H9 (cell line): ENCODE data around the gene ZNF541. TPM values are rescaled to one million over a fixed set of nuclear protein-coding genes. Genes with fewer than 3 reads are reported as not detected.

ENCODE experiments used
- DNase-seq: peaks from one replicate; pipeline ENCODE4 v3.0.0-alpha.2; 2017
- H2AFZ ChIP-seq: one replicate; pipeline ENCODE4 v1.6.1; 2013; ENCODE audit warnings: mild to moderate bottlenecking, low read length, control low read depth, moderate library complexity
- H2AK5ac ChIP-seq: 2 replicates; pipeline ENCODE4 v1.6.1; 2013; ENCODE audit warnings: low read length, control low read depth, mixed read lengths; ENCODE audit not compliant: insufficient read length
- H2BK120ac ChIP-seq: one replicate; pipeline ENCODE4 v1.6.1; 2013; ENCODE audit warnings: low read depth, mild to moderate bottlenecking, low read length, control low read depth, inconsistent platforms; ENCODE audit not compliant: poor library complexity, severe bottlenecking
- H2BK12ac ChIP-seq: 2 replicates; pipeline ENCODE4 v1.6.1; 2013; ENCODE audit warnings: low read length, control low read depth, mixed read lengths, low read depth; ENCODE audit not compliant: insufficient read length
- H2BK15ac ChIP-seq: 2 replicates; pipeline ENCODE4 v1.6.1; 2013; ENCODE audit warnings: low read depth, low read length, control low read depth
- H2BK20ac ChIP-seq: one replicate; pipeline ENCODE4 v1.6.1; 2013; ENCODE audit warnings: low read depth, mild to moderate bottlenecking, low read length, control low read depth, inconsistent platforms; ENCODE audit not compliant: poor library complexity, severe bottlenecking
- H2BK5ac ChIP-seq: 2 replicates; pipeline ENCODE4 v1.6.1; 2013; ENCODE audit warnings: low read length, control low read depth, mixed read lengths; ENCODE audit not compliant: insufficient read length
- H3K14ac ChIP-seq: 2 replicates; pipeline ENCODE4 v1.6.1; 2013; ENCODE audit warnings: low read length, control low read depth; ENCODE audit not compliant: insufficient read depth
- H3K18ac ChIP-seq: 2 replicates; pipeline ENCODE4 v1.6.1; 2013; ENCODE audit warnings: low read depth, mild to moderate bottlenecking, mixed read lengths, low read length, control low read depth; ENCODE audit not compliant: insufficient read length
- H3K23ac ChIP-seq: 2 replicates; pipeline ENCODE4 v1.6.1; 2013; ENCODE audit warnings: low read length, control low read depth, mixed read lengths, low read depth; ENCODE audit not compliant: insufficient read length
- H3K23me2 ChIP-seq: 2 replicates; pipeline ENCODE4 v1.6.1; 2013; ENCODE audit warnings: low read depth, mild to moderate bottlenecking, mixed read lengths, low read length, control low read depth; ENCODE audit not compliant: insufficient read length, poor library complexity, severe bottlenecking
- H3K27ac ChIP-seq: 2 replicates; pipeline ENCODE4 v1.5.1; 2013; ENCODE audit warnings: low read length, control low read depth, mixed read lengths, low read depth; ENCODE audit not compliant: insufficient read length
- H3K27me3 ChIP-seq: 2 replicates; pipeline ENCODE4 v1.6.1; 2013; ENCODE audit warnings: low read length, control low read depth, inconsistent platforms; ENCODE audit not compliant: insufficient read depth
- H3K4ac ChIP-seq: 2 replicates; pipeline ENCODE4 v1.6.1; 2013; ENCODE audit warnings: low read depth, mild to moderate bottlenecking, control low read depth, inconsistent platforms, low read length, moderate library complexity
- H3K4me1 ChIP-seq: 2 replicates; pipeline ENCODE4 v1.6.1; 2013; ENCODE audit warnings: low read length, control low read depth, inconsistent platforms; ENCODE audit not compliant: insufficient read depth
- H3K4me2 ChIP-seq: 2 replicates; pipeline ENCODE4 v1.6.1; 2013; ENCODE audit warnings: low read length, control low read depth, mixed read lengths; ENCODE audit not compliant: insufficient read length, insufficient read depth
- H3K56ac ChIP-seq: 2 replicates; pipeline ENCODE4 v1.6.1; 2013; ENCODE audit warnings: low read depth, mild to moderate bottlenecking, mixed read lengths, low read length, control low read depth; ENCODE audit not compliant: insufficient read length
- H3K79me1 ChIP-seq: 2 replicates; pipeline ENCODE4 v1.6.1; 2013; ENCODE audit warnings: low read depth, mild to moderate bottlenecking, moderate library complexity, low read length, control low read depth, inconsistent platforms; ENCODE audit not compliant: insufficient read depth, poor library complexity, severe bottlenecking
- H3K79me2 ChIP-seq: 2 replicates; pipeline ENCODE4 v1.6.1; 2013; ENCODE audit warnings: low read length, control low read depth, inconsistent platforms; ENCODE audit not compliant: insufficient read depth
- H3K9ac ChIP-seq: 2 replicates; pipeline ENCODE4 v1.6.1; 2013; ENCODE audit warnings: low read length, control low read depth, mixed read lengths; ENCODE audit not compliant: insufficient read length; ENCODE audit errors: extremely low read depth
- H3K9me3 ChIP-seq: one replicate; pipeline ENCODE4 v1.6.1; 2013; ENCODE audit warnings: low read depth, low read length, inconsistent platforms; ENCODE audit not compliant: control insufficient read depth
- H3T11ph ChIP-seq: one replicate; pipeline ENCODE4 v1.6.1; 2013; ENCODE audit warnings: mild to moderate bottlenecking, low read length, control low read depth, inconsistent platforms
- H4K20me1 ChIP-seq: one replicate; pipeline ENCODE4 v1.6.1; 2013; ENCODE audit not compliant: control insufficient read depth, insufficient read length, insufficient read depth
- H4K5ac ChIP-seq: 2 replicates; pipeline ENCODE4 v1.6.1; 2013; ENCODE audit warnings: low read depth, mild to moderate bottlenecking, mixed read lengths, low read length, control low read depth; ENCODE audit not compliant: insufficient read length
- H4K8ac ChIP-seq: replicated peaks from 2 replicates; pipeline ENCODE4 v1.6.1; 2013; ENCODE audit warnings: low read length, control low read depth, mixed read lengths, low read depth; ENCODE audit not compliant: insufficient read length
- H4K91ac ChIP-seq: 2 replicates; pipeline ENCODE4 v1.6.1; 2013; ENCODE audit warnings: low read depth, mild to moderate bottlenecking, moderate library complexity, mixed read lengths, low read length, control low read depth; ENCODE audit not compliant: insufficient read length
- H3K27ac Mint-ChIP-seq, 3 experiments: 2 replicates in 2 of 3; 3 replicates in 1 of 3; pipeline ENCODE4 v1.8.0; 2020 to 2021; ENCODE audit warnings: mixed read lengths in 3 of 3, mild to moderate bottlenecking in 1 of 3, moderate library complexity in 1 of 3
- H3K27me3 Mint-ChIP-seq: 2 replicates; pipeline ENCODE4 v1.8.0; 2021; ENCODE audit warnings: low read depth, mild to moderate bottlenecking, moderate library complexity, mixed read lengths
- H3K36me3 Mint-ChIP-seq, 3 experiments: 2 replicates in 2 of 3; 3 replicates in 1 of 3; pipeline ENCODE4 v1.8.0; 2020 to 2021; ENCODE audit warnings: low read depth in 3 of 3, mixed read lengths in 3 of 3; ENCODE audit not compliant: insufficient read depth in 1 of 3
- H3K4me1 Mint-ChIP-seq, 2 experiments: 2 replicates each; pipeline ENCODE4 v1.8.0; 2020; ENCODE audit warnings: mixed read lengths in 2 of 2
- H3K4me3 Mint-ChIP-seq, 2 experiments: 2 replicates in 1 of 2; 3 replicates in 1 of 2; pipeline ENCODE4 v1.8.0; 2020 to 2021; ENCODE audit warnings: mild to moderate bottlenecking in 2 of 2, mixed read lengths in 2 of 2, moderate library complexity in 1 of 2
- H3K9me3 Mint-ChIP-seq, 2 experiments: 2 replicates in 1 of 2; 3 replicates in 1 of 2; pipeline ENCODE4 v1.8.0; 2020; ENCODE audit warnings: mild to moderate bottlenecking in 2 of 2, mixed read lengths in 2 of 2, moderate library complexity in 1 of 2
- CTCF ChIP-seq: fragments of 200-600 bp; sonication (generic); conservative IDR thresholded peaks from 3 replicates; pipeline ENCODE4 v1.8.0; 2021; ENCODE audit warnings: antibody characterized with exemption, mild to moderate bottlenecking
- WGBS: extraction: QIAGEN DNeasy Blood & Tissue Kit; methylation state at CpG from one replicate; pipeline ENCODE4 v1.1.7; 2013; ENCODE audit warnings: missing lambda C conversion rate, low lambda C conversion rate, mixed read lengths; ENCODE audit not compliant: insufficient read length; ENCODE audit errors: extremely low coverage; 5-methylcytosine and 5-hydroxymethylcytosine counted together
- total RNA-seq: library from RNA; stranded (reverse); gene quantifications from 2 replicates; pipeline ENCODE4 v1.2.1, GENCODE V29; 2021

The ZNF541 gene
- total RNA-seq, 1 experiment from 2014 or later = not detected

GRCh38 chr19:47595944-47596343 is 23.0 kb upstream of the ZNF541 start:
- H2BK12ac ChIP-seq = no peak overlapping the region
- H3K23me2 ChIP-seq = peaks cover 11% of the 10 kb centered on the region
- no peak overlapping the region for H3K27ac ChIP-seq
- no peaks in the 10 kb centered on the region for H3K79me1 ChIP-seq
- H2AK5ac ChIP-seq = no peak overlapping the region
- no peak overlapping the region for H3K56ac ChIP-seq
- H2BK5ac ChIP-seq = no peak overlapping the region
- no peak overlapping the region for H3K9ac ChIP-seq
- H3K18ac ChIP-seq = no peak overlapping the region
- no peak overlapping the region for H2AFZ ChIP-seq
- TF ChIP-seq CTCF = no peak
- Mint-ChIP-seq H3K4me3 (no peak overlapping the region), H3K9me3 (no peaks in the 10 kb centered on the region), H3K27ac (peak overlapping the region in 1 of 3 experiments; percentile 68; a peak in 4 of 7 replicates), H3K4me1 (peaks cover 15 to 17% of the 10 kb centered on the region in 2 experiments), H3K27me3 (no peaks in the 10 kb centered on the region), H3K36me3 (no peaks in the 10 kb centered on the region)
- H3K23ac ChIP-seq = no peak overlapping the region
- no peak overlapping the region for H3T11ph ChIP-seq
- H2BK15ac ChIP-seq = no peak overlapping the region
- no peak overlapping the region for H4K5ac ChIP-seq
- H2BK20ac ChIP-seq = no peak overlapping the region
- no peak overlapping the region for H3K14ac ChIP-seq
- DNase-seq = no peak
- H3K4me1 ChIP-seq = no peaks in the 10 kb centered on the region
- no peaks in the 10 kb centered on the region for H3K27me3 ChIP-seq
- H4K91ac ChIP-seq = no peak overlapping the region
- H3K4ac ChIP-seq = no peak overlapping the region
- H4K8ac ChIP-seq = no peak overlapping the region
- no peaks in the 10 kb centered on the region for H3K79me2 ChIP-seq
- H4K20me1 ChIP-seq = no peaks in the 10 kb centered on the region
- H3K9me3 ChIP-seq = no peaks in the 10 kb centered on the region
- no peak overlapping the region for H3K4me2 ChIP-seq
- H2BK120ac ChIP-seq = no peak overlapping the region
- no CpG with 5 or more reads among the region's 6 CpGs for WGBS
